Hepatocyte (in vitro differentiated cells): ENCODE results near the gene RINL.

ENCODE experiments used
- EZH2 ChIP-seq: fragments of 200-600 bp; sonication (generic); IDR thresholded peaks from 2 replicates; pipeline ENCODE4 v1.6.1; 2016; ENCODE audit warnings: antibody characterized with exemption, mild to moderate bottlenecking, borderline replicate concordance
- EZH2phosphoT487 ChIP-seq: fragments of 200-600 bp; sonication (generic); IDR thresholded peaks from one replicate; pipeline ENCODE4 v1.6.1; 2018; ENCODE audit warnings: antibody characterized with exemption, mild to moderate bottlenecking, low read depth, moderate library complexity; ENCODE audit not compliant: unreplicated experiment, severe bottlenecking
- TF ChIP-seq, protein P1 (sequence below): fragments of 200-600 bp; sonication (generic); IDR thresholded peaks from 2 replicates; pipeline ENCODE4 v1.5.1; 2016; ENCODE audit warnings: antibody characterized with exemption, mild to moderate bottlenecking; ENCODE audit not compliant: poor library complexity

- TF ChIP-seq, protein P1, sequence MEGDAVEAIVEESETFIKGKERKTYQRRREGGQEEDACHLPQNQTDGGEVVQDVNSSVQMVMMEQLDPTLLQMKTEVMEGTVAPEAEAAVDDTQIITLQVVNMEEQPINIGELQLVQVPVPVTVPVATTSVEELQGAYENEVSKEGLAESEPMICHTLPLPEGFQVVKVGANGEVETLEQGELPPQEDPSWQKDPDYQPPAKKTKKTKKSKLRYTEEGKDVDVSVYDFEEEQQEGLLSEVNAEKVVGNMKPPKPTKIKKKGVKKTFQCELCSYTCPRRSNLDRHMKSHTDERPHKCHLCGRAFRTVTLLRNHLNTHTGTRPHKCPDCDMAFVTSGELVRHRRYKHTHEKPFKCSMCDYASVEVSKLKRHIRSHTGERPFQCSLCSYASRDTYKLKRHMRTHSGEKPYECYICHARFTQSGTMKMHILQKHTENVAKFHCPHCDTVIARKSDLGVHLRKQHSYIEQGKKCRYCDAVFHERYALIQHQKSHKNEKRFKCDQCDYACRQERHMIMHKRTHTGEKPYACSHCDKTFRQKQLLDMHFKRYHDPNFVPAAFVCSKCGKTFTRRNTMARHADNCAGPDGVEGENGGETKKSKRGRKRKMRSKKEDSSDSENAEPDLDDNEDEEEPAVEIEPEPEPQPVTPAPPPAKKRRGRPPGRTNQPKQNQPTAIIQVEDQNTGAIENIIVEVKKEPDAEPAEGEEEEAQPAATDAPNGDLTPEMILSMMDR = no peak
- TF ChIP-seq EZH2 (no peak), EZH2phosphoT487 (no peak)
Measured at GRCh38 chr19:38879400-38879751, 1.3 kb upstream of the RINL start.
